HCT116 (cell line): ENCODE measurements around the gene ZBED1. TPM values are rescaled to one million over a fixed set of nuclear protein-coding genes. Genes with fewer than 3 reads are reported as not detected.

Source experiments
- ATAC-seq: fragments of 200-7000 bp; cut with Tn5 transposase; 2 replicates; pipeline ENCODE4 v1.9.1; 2020; ENCODE audit warnings: mild to moderate bottlenecking, moderate library complexity
- BruUV-seq: library from RNA; stranded (reverse); fragments of 400-500 nt; replicated peaks from 2 replicates; lab custom pipeline; 2021; lab: Mats Ljungman, UMichigan
- CTCF ChIA-PET: fragments of 300-600 bp; sonication (Branson Sonifier 250); formaldehyde crosslinking; loops from one replicate; lab custom pipeline; 2021; ENCODE audit warnings: antibody characterized with exemption; lab: Charles Lee
- POLR2A ChIA-PET: fragments of 300-600, 350-600 bp; sonication (Branson Sonifier 250); formaldehyde crosslinking; loops from one replicate; lab custom pipeline; 2021; ENCODE audit warnings: antibody characterized with exemption; lab: Charles Lee
- RAD21 ChIA-PET, 2 experiments: fragments of 300-600 bp; sonication (Branson Sonifier 250); formaldehyde crosslinking; loops; one replicate each; lab custom pipeline; 2023; ENCODE audit warnings: low total read pairs in 2 of 2; ENCODE audit not compliant: uncharacterized antibody in 2 of 2, unreplicated experiment in 2 of 2, low non-redundant PET in 1 of 2; lab: Charles Lee
- DNase-seq: peaks from one replicate; pipeline ENCODE4 v3.0.0-alpha.2; 2010; ENCODE audit warnings: low read depth, low spot score
- H2AFZ ChIP-seq: fragments of 200-600 bp; shearing (Covaris generic), sonication (generic); 2 replicates; pipeline ENCODE4 v1.6.1; 2017; ENCODE audit warnings: low read depth, mixed run types, mixed read lengths, antibody characterized with exemption, low read length; ENCODE audit not compliant: poor library complexity, severe bottlenecking
- H3K27ac ChIP-seq: 2 replicates; pipeline ENCODE4 v1.5.1; 2012; ENCODE audit warnings: low read depth, low read length
- H3K27me3 ChIP-seq: fragments of 200-600 bp; sonication (generic); 2 replicates; pipeline ENCODE4 v1.6.1; 2016; ENCODE audit warnings: mixed run types, low read length, mixed read lengths; ENCODE audit not compliant: insufficient read depth
- H3K36me3 ChIP-seq, 2 experiments: fragments of 200-500 bp in 1 of 2; fragments of 200-600 bp in 1 of 2; sonication (Bioruptor generic) in 1 of 2; sonication (generic) in 1 of 2; 2 replicates each; pipeline versions ENCODE4 v1.5.1 to v1.6.1; 2014 to 2016; ENCODE audit warnings: low read length in 2 of 2, inconsistent platforms in 1 of 2, mixed read lengths in 1 of 2, mixed run types in 1 of 2; ENCODE audit not compliant: insufficient read depth in 2 of 2, control insufficient read depth in 1 of 2
- H3K4me1 ChIP-seq, 2 experiments: fragments of 200-600 bp in 1 of 2; sonication (generic) in 1 of 2; 2 replicates each; pipeline versions ENCODE4 v1.5.1 to v1.6.1; 2012 to 2017; ENCODE audit warnings: low read length in 2 of 2, inconsistent platforms in 1 of 2, mild to moderate bottlenecking in 1 of 2, mixed read lengths in 1 of 2, mixed run types in 1 of 2, moderate library complexity in 1 of 2; ENCODE audit not compliant: insufficient read depth in 2 of 2, control insufficient read depth in 1 of 2
- H3K4me2 ChIP-seq: fragments of 200-600 bp; sonication (generic); 2 replicates; pipeline ENCODE4 v1.6.1; 2017; ENCODE audit warnings: mixed run types, low read length, mixed read lengths
- H3K4me3 ChIP-seq, 2 experiments: fragments of 200-600 bp in 1 of 2; sonication (generic) in 1 of 2; replicated peaks in 1 of 2; 2 replicates each; pipeline ENCODE4 v1.5.1; 2011 to 2016; ENCODE audit warnings: low read length in 2 of 2, control low read depth in 1 of 2, low read depth in 1 of 2, mild to moderate bottlenecking in 1 of 2, mixed read lengths in 1 of 2, mixed run types in 1 of 2
- H3K79me2 ChIP-seq: fragments of 200-600 bp; sonication (generic); 2 replicates; pipeline ENCODE4 v1.6.1; 2017; ENCODE audit warnings: mild to moderate bottlenecking, mixed run types, low read length, moderate library complexity, mixed read lengths; ENCODE audit not compliant: insufficient read depth
- H3K9ac ChIP-seq: fragments of 200-600 bp; sonication (generic); 2 replicates; pipeline ENCODE4 v1.6.1; 2016; ENCODE audit warnings: low read length, mixed read lengths
- H3K9me2 ChIP-seq: fragments of 200-600 bp; sonication (generic), shearing (Covaris generic); 2 replicates; pipeline ENCODE4 v1.6.1; 2017; ENCODE audit warnings: mixed run types, mild to moderate bottlenecking, moderate library complexity; ENCODE audit not compliant: insufficient read depth
- H3K9me3 ChIP-seq, 2 experiments: fragments of 200-500 bp in 1 of 2; fragments of 200-600 bp in 1 of 2; sonication (Bioruptor generic) in 1 of 2; sonication (generic) in 1 of 2; 2 replicates each; pipeline ENCODE4 v1.6.1; 2014 to 2017; ENCODE audit warnings: low read length in 2 of 2, mixed read lengths in 2 of 2, inconsistent platforms in 1 of 2, low read depth in 1 of 2, mild to moderate bottlenecking in 1 of 2, mixed run types in 1 of 2, moderate library complexity in 1 of 2; ENCODE audit not compliant: control insufficient read depth in 1 of 2, insufficient read depth in 1 of 2
- H4K20me1 ChIP-seq: fragments of 200-600 bp; sonication (generic), shearing (Covaris generic); 2 replicates; pipeline ENCODE4 v1.6.1; 2017; ENCODE audit warnings: mixed run types, mild to moderate bottlenecking, moderate library complexity; ENCODE audit not compliant: insufficient read depth
- CBX3 ChIP-seq: IDR thresholded peaks from 2 replicates; pipeline ENCODE4 v1.6.1; 2012; ENCODE audit warnings: low read depth
- EGR1 ChIP-seq: IDR thresholded peaks from 2 replicates; pipeline ENCODE4 v1.6.1; 2012; ENCODE audit warnings: low read depth
- EZH2phosphoT487 ChIP-seq: fragments of 200-600 bp; IDR thresholded peaks from 2 replicates; pipeline ENCODE4 v1.6.1; 2018; ENCODE audit warnings: antibody characterized with exemption, borderline replicate concordance
- FOSL1 ChIP-seq: IDR thresholded peaks from 2 replicates; pipeline ENCODE4 v1.6.1; 2012; ENCODE audit warnings: low read depth
- JUND ChIP-seq: IDR thresholded peaks from 2 replicates; pipeline ENCODE4 v1.6.1; 2012
- POLR2AphosphoS5 ChIP-seq: IDR thresholded peaks from 2 replicates; pipeline ENCODE4 v1.6.1; 2011; ENCODE audit warnings: mild to moderate bottlenecking, low read depth, low read length, moderate library complexity
- RAD21 ChIP-seq: IDR thresholded peaks from 2 replicates; pipeline ENCODE4 v1.6.1; 2012; ENCODE audit warnings: low read depth, mild to moderate bottlenecking
- REST ChIP-seq: IDR thresholded peaks from 2 replicates; pipeline ENCODE4 v1.6.1; 2012; ENCODE audit warnings: low read depth
- SP1 ChIP-seq: IDR thresholded peaks from 2 replicates; pipeline ENCODE4 v1.6.1; 2012; ENCODE audit warnings: low read depth
- SRF ChIP-seq: IDR thresholded peaks from 2 replicates; pipeline ENCODE4 v1.6.1; 2012; ENCODE audit warnings: low read depth
- TCF7L2 ChIP-seq: IDR thresholded peaks from 2 replicates; pipeline ENCODE4 v1.7.0; 2011; ENCODE audit warnings: borderline replicate concordance, inconsistent platforms; ENCODE audit not compliant: insufficient read depth, insufficient read length; ENCODE audit errors: extremely low read depth
- ZFX ChIP-seq: fragments of 450-650 bp; IDR thresholded peaks from 2 replicates; pipeline ENCODE4 v1.6.1; 2017
- intact Hi-C: fragments of 100-400 bp; cut with micrococcal nuclease; formaldehyde crosslinking; loops from 2 replicates; pipeline ENCODE4 v1.10.0; 2022
- total RNA-seq: library from RNA; stranded (reverse); gene quantifications from one replicate; pipeline ENCODE4 v1.2.1, GENCODE V29; 2021; ENCODE audit not compliant: unreplicated experiment
- TF ChIP-seq, protein P1 (sequence below): IDR thresholded peaks from 2 replicates; pipeline ENCODE4 v1.6.1; 2011; ENCODE audit warnings: mild to moderate bottlenecking, low read length, moderate library complexity; ENCODE audit not compliant: insufficient replicate concordance; ENCODE audit errors: extremely low read depth

ZBED1 gene
- total RNA-seq, 1 experiment from 2014 or later = 21.0 TPM

DNA sequence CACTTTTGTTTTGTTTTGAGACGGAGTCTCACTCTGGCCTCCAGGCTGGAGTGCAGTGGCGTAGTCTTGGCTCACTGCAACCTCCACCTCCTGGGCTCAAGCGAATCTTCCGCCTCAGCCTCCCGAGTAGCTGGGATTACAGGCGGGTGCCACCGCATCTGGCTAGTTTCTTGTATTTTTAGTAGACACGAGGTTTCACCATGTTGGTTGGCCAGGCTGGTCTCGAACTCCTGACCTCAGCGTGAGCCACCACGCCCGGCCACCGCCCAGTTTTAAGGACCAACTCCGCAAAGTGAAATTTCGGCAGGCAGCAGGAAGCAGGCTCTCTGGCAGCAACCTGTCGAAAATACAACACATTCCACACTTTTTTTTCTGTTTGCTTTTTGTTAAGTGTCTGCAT lies 13.4 kb downstream of the ZBED1 start:
- TF ChIP-seq ZFX = no peak
- no peak for TF ChIP-seq REST
- TF ChIP-seq CBX3 = no peak
- no peak for TF ChIP-seq EGR1
- no peak for TF ChIP-seq RAD21
- no peak for TF ChIP-seq TCF7L2
- TF ChIP-seq EZH2phosphoT487 = no peak
- TF ChIP-seq SRF = no peak
- no peak for TF ChIP-seq POLR2AphosphoS5
- no peak for TF ChIP-seq FOSL1
- TF ChIP-seq, protein P1, sequence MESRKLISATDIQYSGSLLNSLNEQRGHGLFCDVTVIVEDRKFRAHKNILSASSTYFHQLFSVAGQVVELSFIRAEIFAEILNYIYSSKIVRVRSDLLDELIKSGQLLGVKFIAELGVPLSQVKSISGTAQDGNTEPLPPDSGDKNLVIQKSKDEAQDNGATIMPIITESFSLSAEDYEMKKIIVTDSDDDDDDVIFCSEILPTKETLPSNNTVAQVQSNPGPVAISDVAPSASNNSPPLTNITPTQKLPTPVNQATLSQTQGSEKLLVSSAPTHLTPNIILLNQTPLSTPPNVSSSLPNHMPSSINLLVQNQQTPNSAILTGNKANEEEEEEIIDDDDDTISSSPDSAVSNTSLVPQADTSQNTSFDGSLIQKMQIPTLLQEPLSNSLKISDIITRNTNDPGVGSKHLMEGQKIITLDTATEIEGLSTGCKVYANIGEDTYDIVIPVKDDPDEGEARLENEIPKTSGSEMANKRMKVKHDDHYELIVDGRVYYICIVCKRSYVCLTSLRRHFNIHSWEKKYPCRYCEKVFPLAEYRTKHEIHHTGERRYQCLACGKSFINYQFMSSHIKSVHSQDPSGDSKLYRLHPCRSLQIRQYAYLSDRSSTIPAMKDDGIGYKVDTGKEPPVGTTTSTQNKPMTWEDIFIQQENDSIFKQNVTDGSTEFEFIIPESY = no peak
- no peak for TF ChIP-seq JUND
- no peak for TF ChIP-seq SP1
- no peak overlapping the region for H3K9ac ChIP-seq
- ATAC-seq (no peak), DNase-seq (no peak)
- peaks cover 4% of the 10 kb centered on the region; the same call in 1 of the 2 replicates for H3K79me2 ChIP-seq
- RAD21 ChIA-PET = no interaction called here
- BruUV-seq = TSS peak; percentile 22
- intact Hi-C loops = no loop called here
- CTCF ChIA-PET = no interaction called here
- H3K27me3 ChIP-seq = no peaks in the 10 kb centered on the region
- no peak overlapping the region for H3K27ac ChIP-seq
- no peak overlapping the region for H2AFZ ChIP-seq
- no peaks in the 10 kb centered on the region; a peak in 1 of 4 replicates for H3K36me3 ChIP-seq
- H4K20me1 ChIP-seq = no peaks in the 10 kb centered on the region
- no peaks in the 10 kb centered on the region for H3K9me2 ChIP-seq
- no peaks in the 10 kb centered on the region for H3K9me3 ChIP-seq
- POLR2A ChIA-PET = no interaction called here
- no peak overlapping the region for H3K4me2 ChIP-seq
- no peak overlapping the region for H3K4me3 ChIP-seq
- no peaks in the 10 kb centered on the region for H3K4me1 ChIP-seq
